Measurements from ENCODE around the gene WDR19.
"Not testable (repeated sequence)": the region's sequence is repeated elsewhere in the genome, so short reads cannot be mapped to it uniquely, and the experiment has no call there.

WDR19 gene

GRCh38 chr4:39233114-39233513 lies 50.8 kb downstream of the WDR19 start:
- no peak for DNase-seq (ENCODE audit: low read depth, low spot score)

- DNase-seq (ENCODE audit: low read depth, low spot score), result no peak
Observed at GRCh38 chr4:39233783-39234182, 51.5 kb downstream of the WDR19 start.

- DNase-seq (ENCODE audit: low read depth, low spot score), result no peak
Observed at GRCh38 chr4:39235021-39235420, 52.7 kb downstream of the WDR19 start.

GRCh38 chr4:39235696-39236095 lies 53.4 kb downstream of the WDR19 start:
- no peak for DNase-seq (ENCODE audit: low read depth, low spot score)

GRCh38 chr4:39237179-39237578 lies 54.9 kb downstream of the WDR19 start:
- no peak for DNase-seq (ENCODE audit: low read depth, low spot score)

- DNase-seq (ENCODE audit: low read depth, low spot score), result no peak
Observed at GRCh38 chr4:39243462-39243861, 61.1 kb downstream of the WDR19 start.

GRCh38 chr4:39255266-39255665 lies 72.9 kb downstream of the WDR19 start:
- no peak for DNase-seq (ENCODE audit: low read depth, low spot score)

- no peak for DNase-seq (ENCODE audit: low read depth, low spot score)
Observed at GRCh38 chr4:39255871-39256270, 73.5 kb downstream of the WDR19 start.

- DNase-seq (ENCODE audit: low read depth, low spot score), result no peak
Observed at GRCh38 chr4:39256436-39256835, 74.1 kb downstream of the WDR19 start.

GRCh38 chr4:39259571-39260330 lies 77.4 kb downstream of the WDR19 start:
- no peak for DNase-seq (ENCODE audit: low read depth, low spot score)

GRCh38 chr4:39263895-39264294 lies 81.6 kb downstream of the WDR19 start:
- no peak for DNase-seq (ENCODE audit: low read depth, low spot score)

- no peak for DNase-seq (ENCODE audit: low read depth, low spot score)
Observed at GRCh38 chr4:39274503-39274902, 92.2 kb downstream of the WDR19 start.

- DNase-seq (ENCODE audit: low read depth, low spot score), result not testable (repeated sequence)
Observed at GRCh38 chr4:39277661-39278060, 95.3 kb downstream of the WDR19 start.

- DNase-seq (ENCODE audit: low read depth, low spot score), result no peak
Observed at GRCh38 chr4:39278476-39278875, 96.1 kb downstream of the WDR19 start.

GRCh38 chr4:39279416-39279815 lies 97.1 kb downstream of the WDR19 start:
- no peak for DNase-seq (ENCODE audit: low read depth, low spot score)

GRCh38 chr4:39280770-39281169 lies 98.4 kb downstream of the WDR19 start:
- DNase-seq (ENCODE audit: low read depth, low spot score), result no peak

- DNase-seq (ENCODE audit: low read depth, low spot score), result no peak
Observed at GRCh38 chr4:39285111-39285795, 102.9 kb downstream of the WDR19 start.

- no peak for DNase-seq (ENCODE audit: low read depth, low spot score)
Observed at GRCh38 chr4:39285853-39286252, 103.5 kb downstream of the WDR19 start.

GRCh38 chr4:39286263-39286662 lies 103.9 kb downstream of the WDR19 start:
- DNase-seq (ENCODE audit: low read depth, low spot score), result no peak

GRCh38 chr4:39287223-39287622 lies 104.9 kb downstream of the WDR19 start:
- no peak for DNase-seq (ENCODE audit: low read depth, low spot score)

- DNase-seq (ENCODE audit: low read depth, low spot score), result no peak
Observed at GRCh38 chr4:39291686-39292085, 109.4 kb downstream of the WDR19 start.

- not testable (repeated sequence) for DNase-seq (ENCODE audit: low read depth, low spot score)
Observed at GRCh38 chr4:39292433-39292832, 110.1 kb downstream of the WDR19 start.

- no peak for DNase-seq (ENCODE audit: low read depth, low spot score)
Observed at GRCh38 chr4:39295784-39296183, 113.5 kb downstream of the WDR19 start.
